ENCODE results near the gene CDC42EP1. TPM values are rescaled to one million over a fixed set of nuclear protein-coding genes. Genes with fewer than 3 reads are reported as not detected.
A peak's percentile ranks its signal among the peaks of the same experiment; 100 is the strongest.

CDC42EP1 gene
- total and polyA plus RNA-seq, 2 donors (not counting 1 experiment from before 2014, with no cell fraction given) = 0.22 TPM; not detected in 1

DNA sequence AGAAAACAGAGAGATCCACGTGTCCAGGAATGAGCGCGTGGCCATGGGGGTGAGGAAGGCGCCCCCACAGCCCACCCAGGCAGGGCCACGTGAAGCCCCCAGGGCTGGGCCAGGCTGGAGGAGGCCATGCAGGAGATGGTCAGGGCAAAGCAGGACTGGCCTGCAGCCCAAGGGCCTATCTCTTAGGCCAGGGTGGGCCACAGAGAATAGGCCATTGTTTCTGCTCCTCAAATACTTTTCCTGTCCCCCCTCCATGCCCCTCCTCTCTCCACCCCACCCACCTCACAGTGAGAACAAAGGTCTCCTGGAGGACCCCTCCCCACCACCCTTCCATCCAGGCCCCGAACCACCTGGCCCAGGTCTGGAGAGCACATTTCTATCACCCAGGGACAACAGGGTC, 8.3 kb upstream of the CDC42EP1 start:
- no peak for DNase-seq
- no peaks in the 10 kb centered on the region for H4K20me1 ChIP-seq (ENCODE audit: control insufficient read depth, insufficient read depth, low read length, poor library complexity, severe bottlenecking)
- no peaks in the 10 kb centered on the region for H3K36me3 ChIP-seq (replicated peaks in 1 of 2; ENCODE audit: control extremely low read depth in 1 of 2, control insufficient read depth in 1 of 2, extremely low read depth in 1 of 2, insufficient read depth in 2 of 2, low read length in 1 of 2)
- no peak overlapping the region for H3K4me3 ChIP-seq (ENCODE audit: control extremely low read depth in 1 of 5, extremely low read depth in 1 of 5, insufficient read depth in 1 of 5, low read depth in 2 of 5, low read length in 4 of 5)
- no peak overlapping the region for H3K27ac ChIP-seq (ENCODE audit: low read length in 2 of 2)
- H3K4me1 ChIP-seq (ENCODE audit: control insufficient read depth in 2 of 2, insufficient read depth in 2 of 2, low read length in 2 of 2) = no peaks in the 10 kb centered on the region
- peaks cover 0 to 27% (median 3%) of the 10 kb centered on the region in 4 experiments for H3K27me3 ChIP-seq (replicated peaks in 1 of 4; ENCODE audit: control extremely low read depth in 1 of 4, control insufficient read depth in 3 of 4, insufficient read depth in 4 of 4, low read length in 3 of 4)
- no peak for ATAC-seq (ENCODE audit: low read depth)
- WGBS (ENCODE audit: insufficient coverage) = 91% methylated on average over 6 of the region's 6 CpGs
- Mint-ChIP-seq H3K9me3 (ENCODE audit: insufficient read depth) (no peaks in the 10 kb centered on the region), H3K27me3 (peaks cover 30% of the 10 kb centered on the region), H3K27ac (no peak overlapping the region), H3K4me1 (no peaks in the 10 kb centered on the region), H3K4me3 (no peak overlapping the region)
- no peaks in the 10 kb centered on the region for H3K9me3 ChIP-seq (ENCODE audit: control extremely low read depth in 1 of 3, control insufficient read depth in 2 of 3, insufficient read depth in 1 of 3, low read length in 2 of 3)
- H3K79me2 ChIP-seq (ENCODE audit: control insufficient read depth, insufficient read depth, low read length) = no peaks in the 10 kb centered on the region
- H2AFZ ChIP-seq (ENCODE audit: insufficient read depth, low read depth, low read length, poor library complexity, severe bottlenecking) = no peak overlapping the region
- POLR2A ChIA-PET = no interaction called here
- no peak overlapping the region for H3K4me2 ChIP-seq (replicated peaks; ENCODE audit: low read depth, low read length, poor library complexity, severe bottlenecking)
- CTCF ChIA-PET = interaction anchor here (0.9 to 4.1 kb wide), 2 partner anchors 10 to 15 kb away, joined by 4 to 24 read pairs; no protein-coding TSS in a partner anchor
- TF ChIP-seq EZH2 (IDR thresholded peaks at IDR 0.05; ENCODE audit: borderline replicate concordance, insufficient read depth, low read depth, low read length, poor library complexity, severe bottlenecking) = no peak
- TF ChIP-seq, protein P1, sequence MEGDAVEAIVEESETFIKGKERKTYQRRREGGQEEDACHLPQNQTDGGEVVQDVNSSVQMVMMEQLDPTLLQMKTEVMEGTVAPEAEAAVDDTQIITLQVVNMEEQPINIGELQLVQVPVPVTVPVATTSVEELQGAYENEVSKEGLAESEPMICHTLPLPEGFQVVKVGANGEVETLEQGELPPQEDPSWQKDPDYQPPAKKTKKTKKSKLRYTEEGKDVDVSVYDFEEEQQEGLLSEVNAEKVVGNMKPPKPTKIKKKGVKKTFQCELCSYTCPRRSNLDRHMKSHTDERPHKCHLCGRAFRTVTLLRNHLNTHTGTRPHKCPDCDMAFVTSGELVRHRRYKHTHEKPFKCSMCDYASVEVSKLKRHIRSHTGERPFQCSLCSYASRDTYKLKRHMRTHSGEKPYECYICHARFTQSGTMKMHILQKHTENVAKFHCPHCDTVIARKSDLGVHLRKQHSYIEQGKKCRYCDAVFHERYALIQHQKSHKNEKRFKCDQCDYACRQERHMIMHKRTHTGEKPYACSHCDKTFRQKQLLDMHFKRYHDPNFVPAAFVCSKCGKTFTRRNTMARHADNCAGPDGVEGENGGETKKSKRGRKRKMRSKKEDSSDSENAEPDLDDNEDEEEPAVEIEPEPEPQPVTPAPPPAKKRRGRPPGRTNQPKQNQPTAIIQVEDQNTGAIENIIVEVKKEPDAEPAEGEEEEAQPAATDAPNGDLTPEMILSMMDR (IDR thresholded peaks at IDR 0.05) = no peak
- no peak overlapping the region for H3K9ac ChIP-seq (ENCODE audit: low read length)
- intact Hi-C loops (cut with micrococcal nuclease) = no loop called here

- no peak overlapping the region for H3K4me3 ChIP-seq (ENCODE audit: control extremely low read depth in 1 of 5, extremely low read depth in 1 of 5, insufficient read depth in 1 of 5, low read depth in 2 of 5, low read length in 4 of 5)
- H3K4me1 ChIP-seq (ENCODE audit: control insufficient read depth in 2 of 2, insufficient read depth in 2 of 2, low read length in 2 of 2) = no peaks in the 10 kb centered on the region
- ChIA-PET CTCF (interaction anchor here (0.6 to 4.1 kb wide), 2 partner anchors 14 to 15 kb away, joined by 5 to 24 read pairs; no protein-coding TSS in a partner anchor), POLR2A (no interaction called here)
- no peak overlapping the region for H3K4me2 ChIP-seq (replicated peaks; ENCODE audit: low read depth, low read length, poor library complexity, severe bottlenecking)
- H4K20me1 ChIP-seq (ENCODE audit: control insufficient read depth, insufficient read depth, low read length, poor library complexity, severe bottlenecking) = no peaks in the 10 kb centered on the region
- Mint-ChIP-seq H3K9me3 (ENCODE audit: insufficient read depth) (no peaks in the 10 kb centered on the region), H3K27ac (peak overlapping the region; percentile 56), H3K27me3 (peaks cover 37% of the 10 kb centered on the region), H3K4me3 (no peak overlapping the region), H3K4me1 (no peaks in the 10 kb centered on the region)
- DNase-seq (no peak), ATAC-seq (ENCODE audit: low read depth) (no peak)
- no peak overlapping the region for H2AFZ ChIP-seq (ENCODE audit: insufficient read depth, low read depth, low read length, poor library complexity, severe bottlenecking)
- intact Hi-C loops (cut with micrococcal nuclease) = no loop called here
- no peaks in the 10 kb centered on the region for H3K9me3 ChIP-seq (ENCODE audit: control extremely low read depth in 1 of 3, control insufficient read depth in 2 of 3, insufficient read depth in 1 of 3, low read length in 2 of 3)
- no peak for TF ChIP-seq EZH2 (IDR thresholded peaks at IDR 0.05; ENCODE audit: borderline replicate concordance, insufficient read depth, low read depth, low read length, poor library complexity, severe bottlenecking)
- TF ChIP-seq, protein P1 (IDR thresholded peaks at IDR 0.05) = no peak
- H3K36me3 ChIP-seq (replicated peaks in 1 of 2; ENCODE audit: control extremely low read depth in 1 of 2, control insufficient read depth in 1 of 2, extremely low read depth in 1 of 2, insufficient read depth in 2 of 2, low read length in 1 of 2) = no peaks in the 10 kb centered on the region
- no peak overlapping the region for H3K9ac ChIP-seq (ENCODE audit: low read length)
- WGBS (ENCODE audit: insufficient coverage) = 84% methylated on average over 16 of the region's 16 CpGs
- H3K27ac ChIP-seq (ENCODE audit: low read length in 2 of 2) = no peak overlapping the region
- H3K79me2 ChIP-seq (ENCODE audit: control insufficient read depth, insufficient read depth, low read length) = no peaks in the 10 kb centered on the region
- H3K27me3 ChIP-seq (replicated peaks in 1 of 4; ENCODE audit: control extremely low read depth in 1 of 4, control insufficient read depth in 3 of 4, insufficient read depth in 4 of 4, low read length in 3 of 4) = peaks cover 0 to 33% (median 4%) of the 10 kb centered on the region in 4 experiments
Observed at GRCh38 chr22:37552524-37553163, 7.6 kb upstream of the CDC42EP1 start.
